MM.1S (cell line): ENCODE measurements around the gene ACOT6.
"Not testable (repeated sequence)": the region's sequence is repeated elsewhere in the genome, so short reads cannot be mapped to it uniquely, and the experiment has no call there.

ENCODE experiments used
- CTCF ChIP-seq: fragments of 300-600 bp; sonication (generic); IDR thresholded peaks from 2 replicates; pipeline ENCODE4 v1.5.1; 2016; ENCODE audit warnings: antibody characterized with exemption, low read length, mixed read lengths
- EZH2 ChIP-seq: fragments of 300-600 bp; sonication (generic); optimal IDR thresholded peaks from 2 replicates; pipeline ENCODE3; 2017; ENCODE audit warnings: low read depth, mild to moderate bottlenecking, antibody characterized with exemption, low read length, mixed read lengths

- not testable (repeated sequence) for TF ChIP-seq EZH2, CTCF
Observed at GRCh38 chr14:73566935-73567334, 45.4 kb upstream of the ACOT6 start.
